Inflammatory macrophage (primary cell): ENCODE data around the gene ZNF569.
"Not testable (repeated sequence)": the region's sequence is repeated elsewhere in the genome, so short reads cannot be mapped to it uniquely, and the experiment has no call there.

ENCODE experiments used
- DNase-seq, 2 donors: peaks; one replicate each; pipeline ENCODE4 v3.0.0-alpha.2; 2020 to 2022
- total RNA-seq, 18 experiments: gene quantifications; one replicate each; lab custom pipeline; 2026; ENCODE audit warnings: mixed read lengths in 6 of 18, inconsistent platforms in 2 of 18; lab: John Stamatoyannopoulos, UW

ZNF569 gene
- total RNA-seq = 0.87 to 7.6 (median 2.9) reads per million in 18 experiments

- peak; percentile 83 to 86 for DNase-seq
Observed at GRCh38 chr19:37466798-37467607, at the start of gene ZNF569. TSS of gene ZNF569 (minus strand) at chr19:37467444. CDS start at chr19:37444921, 22,523 bp downstream.

GRCh38 chr19:37513397-37513796, 46.2 kb upstream of the ZNF569 start:
- DNase-seq = no peak

GRCh38 chr19:37511821-37512220, 44.6 kb upstream of the ZNF569 start:
- DNase-seq = no peak

- no peak for DNase-seq
Observed at GRCh38 chr19:37511186-37511585, 43.9 kb upstream of the ZNF569 start.

GRCh38 chr19:37507167-37507464, 39.9 kb upstream of the ZNF569 start:
- no peak for DNase-seq

GRCh38 chr19:37506387-37507166, 39.3 kb upstream of the ZNF569 start, which contains the start of gene ZNF793:
TSS of gene ZNF793 (plus strand) at chr19:37506939. CDS start at chr19:37523440, 16,501 bp downstream.
- no peak for DNase-seq

- no peak for DNase-seq
Observed at GRCh38 chr19:37505958-37506386, 38.7 kb upstream of the ZNF569 start.

- DNase-seq = no peak
Observed at GRCh38 chr19:37492213-37492612, 25.0 kb upstream of the ZNF569 start.

GRCh38 chr19:37484406-37485168, 17.3 kb upstream of the ZNF569 start:
- DNase-seq = no peak

- no peak for DNase-seq
Observed at GRCh38 chr19:37472165-37472564, 4.9 kb upstream of the ZNF569 start.

- no peak for DNase-seq
Observed at GRCh38 chr19:37470216-37470615, 3.0 kb upstream of the ZNF569 start.

- DNase-seq = peak; percentile 85 to 86
Observed at GRCh38 chr19:37468961-37469777, 1.9 kb upstream of the ZNF569 start, which contains the start of gene ZNF570. TSS of gene ZNF570 (plus strand) at chr19:37469356. CDS start at chr19:37470355, 999 bp downstream.

- DNase-seq = no peak
Observed at GRCh38 chr19:37467608-37468090, 405 bp upstream of the ZNF569 start.

- DNase-seq = no peak
Observed at GRCh38 chr19:37466277-37466797, 907 bp downstream of the ZNF569 start.

- DNase-seq = no peak
Observed at GRCh38 chr19:37452500-37453245, 14.6 kb downstream of the ZNF569 start.

- peak in 1 of 2 donors; percentile 4 for DNase-seq
Observed at GRCh38 chr19:37413313-37414084, 53.7 kb downstream of the ZNF569 start.

- no peak for DNase-seq
Observed at GRCh38 chr19:37412700-37413099, 54.5 kb downstream of the ZNF569 start.

- DNase-seq = not testable (repeated sequence)
Observed at GRCh38 chr19:37406140-37406846, 61.0 kb downstream of the ZNF569 start.

- DNase-seq = no peak
Observed at GRCh38 chr19:37403403-37403802, 63.8 kb downstream of the ZNF569 start.
